ENCODE results near the gene LY6G6D.

Gene LY6G6D

DNA sequence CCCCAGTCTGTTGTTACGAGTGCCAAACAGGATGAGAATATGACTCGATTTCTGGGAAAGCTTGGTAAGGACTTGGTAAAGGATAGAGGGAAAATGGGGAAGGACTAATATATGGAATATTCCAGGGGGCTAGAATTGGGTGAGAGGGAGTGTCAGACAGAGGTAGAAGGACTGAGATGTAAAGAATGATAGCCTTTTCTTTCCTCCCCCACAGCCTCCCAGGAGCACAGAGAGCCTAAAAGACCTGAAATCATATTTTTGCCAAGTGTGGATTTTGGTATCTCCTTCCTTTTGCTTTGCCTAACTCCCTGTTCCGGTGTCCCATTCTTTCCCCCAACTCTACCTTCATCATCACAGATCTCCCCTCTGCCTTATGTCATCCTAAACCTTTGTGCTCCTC, 27.7 kb downstream of the LY6G6D start:
- WGBS (ENCODE audit: extremely low coverage, insufficient coverage, low lambda C conversion rate): no CpG with 5 or more reads among the region's 3 CpGs
- H3K36me3 ChIP-seq (ENCODE audit: control insufficient read depth, insufficient read depth, low read length): no peaks in the 10 kb centered on the region

GRCh38 chr6:31744422-31744821, 29.3 kb downstream of the LY6G6D start:
- no peak for DNase-seq
- H3K4me3 ChIP-seq (ENCODE audit: low read length): no peak overlapping the region
- no peak overlapping the region for H3K4me2 ChIP-seq (ENCODE audit: low read length)
- no peak overlapping the region for H2AK5ac ChIP-seq (ENCODE audit: low read length)
- H3K27me3 ChIP-seq (ENCODE audit: insufficient read depth, low read length, poor library complexity): no peaks in the 10 kb centered on the region
- no peak overlapping the region for H3K4ac ChIP-seq (ENCODE audit: low read depth, low read length)
- H3K79me2 ChIP-seq (ENCODE audit: control insufficient read depth, insufficient read depth, low read length): no peaks in the 10 kb centered on the region
- no peak overlapping the region for H3K23ac ChIP-seq (ENCODE audit: low read length)
- no peak overlapping the region for H4K5ac ChIP-seq (ENCODE audit: low read length)
- H3K56ac ChIP-seq (ENCODE audit: low read length): no peak overlapping the region
- no peaks in the 10 kb centered on the region for H3K79me1 ChIP-seq (ENCODE audit: low read length)
- no peaks in the 10 kb centered on the region for H3K36me3 ChIP-seq (ENCODE audit: control insufficient read depth, insufficient read depth, low read length)
- H2BK5ac ChIP-seq (ENCODE audit: low read length): no peak overlapping the region
- no peak overlapping the region for H3K9ac ChIP-seq (ENCODE audit: low read length)
- peaks cover 2% of the 10 kb centered on the region for H3K4me1 ChIP-seq (ENCODE audit: control insufficient read depth, low read depth, low read length)
- H3K18ac ChIP-seq (ENCODE audit: low read length): no peak overlapping the region
- no peak overlapping the region for H2BK120ac ChIP-seq (ENCODE audit: low read depth, low read length)
- H2BK15ac ChIP-seq (replicated peaks; ENCODE audit: low read depth): no peak overlapping the region
- WGBS (ENCODE audit: extremely low coverage, insufficient coverage, low lambda C conversion rate): no CpG with 5 or more reads among the region's 1 CpG
- H3K27ac ChIP-seq (ENCODE audit: low read depth, low read length): no peak overlapping the region
- H4K8ac ChIP-seq (ENCODE audit: low read depth, low read length): no peak overlapping the region

More for the DNA sequence above, 27.7 kb downstream of the LY6G6D start:
- no peak for DNase-seq
- no peak overlapping the region for H3K18ac ChIP-seq (ENCODE audit: low read length)
- no peak overlapping the region for H3K9ac ChIP-seq (ENCODE audit: low read length)
- no peak overlapping the region for H3K56ac ChIP-seq (ENCODE audit: low read length)
- H3K27me3 ChIP-seq (ENCODE audit: insufficient read depth, low read length, poor library complexity): no peaks in the 10 kb centered on the region
- H3K23ac ChIP-seq (ENCODE audit: low read length): no peak overlapping the region
- no peak overlapping the region for H4K5ac ChIP-seq (ENCODE audit: low read length)
- no peak overlapping the region for H2BK15ac ChIP-seq (replicated peaks; ENCODE audit: low read depth)
- H2AK5ac ChIP-seq (ENCODE audit: low read length): no peak overlapping the region
- no peak overlapping the region for H3K4me3 ChIP-seq (ENCODE audit: low read length)
- no peak overlapping the region for H4K8ac ChIP-seq (ENCODE audit: low read depth, low read length)
- no peak overlapping the region for H3K27ac ChIP-seq (ENCODE audit: low read depth, low read length)
- H3K4ac ChIP-seq (ENCODE audit: low read depth, low read length): no peak overlapping the region
- no peak overlapping the region for H3K4me2 ChIP-seq (ENCODE audit: low read length)
- H3K79me1 ChIP-seq (ENCODE audit: low read length): no peaks in the 10 kb centered on the region
- H3K4me1 ChIP-seq (ENCODE audit: control insufficient read depth, low read depth, low read length): peaks cover 14% of the 10 kb centered on the region
- H2BK5ac ChIP-seq (ENCODE audit: low read length): no peak overlapping the region
- no peak overlapping the region for H2BK120ac ChIP-seq (ENCODE audit: low read depth, low read length)
- no peaks in the 10 kb centered on the region for H3K79me2 ChIP-seq (ENCODE audit: control insufficient read depth, insufficient read depth, low read length)

DNA sequence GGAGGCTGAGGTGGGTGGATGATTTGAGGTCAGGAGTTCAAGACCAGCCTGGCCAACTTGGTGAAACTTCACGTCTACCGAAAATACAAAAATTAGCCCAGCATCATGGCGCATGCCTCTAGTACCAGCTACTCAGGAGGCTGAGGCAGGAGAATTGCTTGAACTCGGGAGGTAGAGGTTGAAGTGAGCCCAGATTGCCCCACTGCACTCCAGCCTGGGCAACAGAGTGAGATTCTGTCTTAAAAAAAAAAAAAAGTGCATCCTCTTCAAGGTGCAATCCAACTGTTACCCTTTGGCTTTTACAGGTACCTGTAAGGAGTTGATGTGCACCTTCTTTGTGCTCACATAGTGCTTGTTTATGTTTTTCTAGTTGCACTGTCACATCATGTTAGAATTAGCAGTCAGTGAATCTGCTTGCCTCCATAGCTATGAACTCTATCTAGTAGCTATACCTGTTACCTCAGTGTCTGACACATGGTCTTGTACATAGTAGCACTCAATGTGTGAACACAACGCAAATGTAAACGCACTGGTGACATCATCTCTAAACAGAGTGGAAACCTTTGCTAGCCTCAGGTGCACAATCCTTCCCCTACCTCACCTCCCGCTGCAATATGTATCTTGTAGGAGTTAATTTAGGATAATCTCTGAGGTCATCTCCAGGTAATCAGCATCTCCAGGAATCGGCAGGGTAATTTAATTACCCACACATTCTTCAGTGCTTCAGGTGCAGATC, 34.3 kb downstream of the LY6G6D start:
- Histone ChIP-seq H2BK5ac (ENCODE audit: low read length) (no peak overlapping the region), H3K56ac (ENCODE audit: low read length) (no peak overlapping the region), H3K79me2 (ENCODE audit: control insufficient read depth, insufficient read depth, low read length) (no peaks in the 10 kb centered on the region), H3K79me1 (ENCODE audit: low read length) (no peaks in the 10 kb centered on the region), H3K4ac (ENCODE audit: low read depth, low read length) (no peak overlapping the region), H3K27me3 (ENCODE audit: insufficient read depth, low read length, poor library complexity) (no peaks in the 10 kb centered on the region), H3K36me3 (ENCODE audit: control insufficient read depth, insufficient read depth, low read length) (no peaks in the 10 kb centered on the region), H3K27ac (ENCODE audit: low read depth, low read length) (no peak overlapping the region), H3K23ac (ENCODE audit: low read length) (no peak overlapping the region), H2BK120ac (ENCODE audit: low read depth, low read length) (no peak overlapping the region), H3K4me2 (ENCODE audit: low read length) (no peak overlapping the region), H3K4me3 (ENCODE audit: low read length) (no peak overlapping the region), H3K18ac (ENCODE audit: low read length) (no peak overlapping the region), H2BK15ac (replicated peaks; ENCODE audit: low read depth) (no peak overlapping the region), H2AK5ac (ENCODE audit: low read length) (no peak overlapping the region), H3K4me1 (ENCODE audit: control insufficient read depth, low read depth, low read length) (peaks cover 1% of the 10 kb centered on the region), H3K9ac (ENCODE audit: low read length) (no peak overlapping the region), H4K8ac (ENCODE audit: low read depth, low read length) (no peak overlapping the region), H4K5ac (ENCODE audit: low read length) (no peak overlapping the region)
- WGBS (ENCODE audit: extremely low coverage, insufficient coverage, low lambda C conversion rate): no CpG with 5 or more reads among the region's 8 CpGs
- DNase-seq: peak; percentile 39

DNA sequence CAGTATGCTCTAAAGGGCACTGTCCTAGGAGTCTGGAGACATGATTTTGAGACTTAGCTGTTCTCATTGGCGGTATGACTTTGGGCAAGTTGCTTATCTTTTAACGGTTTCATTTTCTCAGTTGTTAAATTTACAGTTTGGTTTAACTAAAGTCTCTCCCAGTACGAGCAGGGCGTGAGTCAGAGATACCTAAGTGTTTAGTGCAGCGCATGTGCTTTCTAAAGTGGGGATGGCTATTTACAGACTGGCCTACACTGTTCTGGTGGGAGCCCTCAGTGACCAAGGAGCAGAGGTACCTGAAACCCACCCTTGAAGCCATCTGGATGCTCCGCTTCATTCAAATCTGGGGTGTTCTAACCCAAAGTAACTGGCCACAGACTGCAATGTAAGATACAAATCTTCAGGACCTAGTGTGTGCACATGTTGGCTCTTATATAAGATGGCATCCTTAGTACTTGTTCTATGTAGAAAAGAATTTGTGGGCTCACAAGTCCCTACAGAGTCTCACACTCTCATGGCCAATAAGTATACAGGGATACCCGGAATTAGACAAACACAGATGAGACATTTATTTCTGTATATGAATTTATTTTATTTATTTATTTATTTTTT, 35.4 kb downstream of the LY6G6D start:
- Histone ChIP-seq H4K5ac (ENCODE audit: low read length) (no peak overlapping the region), H2BK15ac (replicated peaks; ENCODE audit: low read depth) (no peak overlapping the region), H3K4ac (ENCODE audit: low read depth, low read length) (no peak overlapping the region), H3K23ac (ENCODE audit: low read length) (no peak overlapping the region), H3K9ac (ENCODE audit: low read length) (no peak overlapping the region), H2AK5ac (ENCODE audit: low read length) (no peak overlapping the region), H3K18ac (ENCODE audit: low read length) (no peak overlapping the region), H3K36me3 (ENCODE audit: control insufficient read depth, insufficient read depth, low read length) (no peaks in the 10 kb centered on the region), H2BK5ac (ENCODE audit: low read length) (no peak overlapping the region), H3K27ac (ENCODE audit: low read depth, low read length) (no peak overlapping the region), H3K27me3 (ENCODE audit: insufficient read depth, low read length, poor library complexity) (no peaks in the 10 kb centered on the region), H3K4me3 (ENCODE audit: low read length) (no peak overlapping the region), H3K79me2 (ENCODE audit: control insufficient read depth, insufficient read depth, low read length) (no peaks in the 10 kb centered on the region), H3K79me1 (ENCODE audit: low read length) (no peaks in the 10 kb centered on the region), H3K4me1 (ENCODE audit: control insufficient read depth, low read depth, low read length) (peaks cover 1% of the 10 kb centered on the region), H3K4me2 (ENCODE audit: low read length) (no peak overlapping the region), H2BK120ac (ENCODE audit: low read depth, low read length) (no peak overlapping the region), H3K56ac (ENCODE audit: low read length) (no peak overlapping the region), H4K8ac (ENCODE audit: low read depth, low read length) (no peak overlapping the region)
- no peak for DNase-seq
- WGBS (ENCODE audit: extremely low coverage, insufficient coverage, low lambda C conversion rate): no CpG with 5 or more reads among the region's 7 CpGs

- Histone ChIP-seq H2BK15ac (replicated peaks; ENCODE audit: low read depth) (no peak overlapping the region), H3K4me3 (ENCODE audit: low read length) (no peak overlapping the region), H3K27me3 (ENCODE audit: insufficient read depth, low read length, poor library complexity) (no peaks in the 10 kb centered on the region), H4K8ac (ENCODE audit: low read depth, low read length) (no peak overlapping the region), H3K27ac (ENCODE audit: low read depth, low read length) (no peak overlapping the region), H3K36me3 (ENCODE audit: control insufficient read depth, insufficient read depth, low read length) (no peaks in the 10 kb centered on the region), H3K4ac (ENCODE audit: low read depth, low read length) (no peak overlapping the region), H3K18ac (ENCODE audit: low read length) (no peak overlapping the region), H3K79me1 (ENCODE audit: low read length) (no peaks in the 10 kb centered on the region), H3K23ac (ENCODE audit: low read length) (no peak overlapping the region), H3K56ac (ENCODE audit: low read length) (no peak overlapping the region), H3K9ac (ENCODE audit: low read length) (no peak overlapping the region), H4K5ac (ENCODE audit: low read length) (no peak overlapping the region), H2AK5ac (ENCODE audit: low read length) (no peak overlapping the region), H3K4me1 (ENCODE audit: control insufficient read depth, low read depth, low read length) (peaks cover 1% of the 10 kb centered on the region), H2BK120ac (ENCODE audit: low read depth, low read length) (no peak overlapping the region), H3K4me2 (ENCODE audit: low read length) (no peak overlapping the region), H2BK5ac (ENCODE audit: low read length) (no peak overlapping the region), H3K79me2 (ENCODE audit: control insufficient read depth, insufficient read depth, low read length) (no peaks in the 10 kb centered on the region)
- DNase-seq: no peak
- no CpG with 5 or more reads among the region's 8 CpGs for WGBS (ENCODE audit: extremely low coverage, insufficient coverage, low lambda C conversion rate)
Observed at GRCh38 chr6:31752739-31753319, 37.7 kb downstream of the LY6G6D start.

Measured in mesendoderm (in vitro differentiated cells).